Measurements from ENCODE around the gene PDE6A. TPM values are rescaled to one million over a fixed set of nuclear protein-coding genes. Genes with fewer than 3 reads are reported as not detected.

PDE6A gene
- total RNA-seq, 4 donors from 2014 or later: 0.22 TPM; not detected in 3

DNA sequence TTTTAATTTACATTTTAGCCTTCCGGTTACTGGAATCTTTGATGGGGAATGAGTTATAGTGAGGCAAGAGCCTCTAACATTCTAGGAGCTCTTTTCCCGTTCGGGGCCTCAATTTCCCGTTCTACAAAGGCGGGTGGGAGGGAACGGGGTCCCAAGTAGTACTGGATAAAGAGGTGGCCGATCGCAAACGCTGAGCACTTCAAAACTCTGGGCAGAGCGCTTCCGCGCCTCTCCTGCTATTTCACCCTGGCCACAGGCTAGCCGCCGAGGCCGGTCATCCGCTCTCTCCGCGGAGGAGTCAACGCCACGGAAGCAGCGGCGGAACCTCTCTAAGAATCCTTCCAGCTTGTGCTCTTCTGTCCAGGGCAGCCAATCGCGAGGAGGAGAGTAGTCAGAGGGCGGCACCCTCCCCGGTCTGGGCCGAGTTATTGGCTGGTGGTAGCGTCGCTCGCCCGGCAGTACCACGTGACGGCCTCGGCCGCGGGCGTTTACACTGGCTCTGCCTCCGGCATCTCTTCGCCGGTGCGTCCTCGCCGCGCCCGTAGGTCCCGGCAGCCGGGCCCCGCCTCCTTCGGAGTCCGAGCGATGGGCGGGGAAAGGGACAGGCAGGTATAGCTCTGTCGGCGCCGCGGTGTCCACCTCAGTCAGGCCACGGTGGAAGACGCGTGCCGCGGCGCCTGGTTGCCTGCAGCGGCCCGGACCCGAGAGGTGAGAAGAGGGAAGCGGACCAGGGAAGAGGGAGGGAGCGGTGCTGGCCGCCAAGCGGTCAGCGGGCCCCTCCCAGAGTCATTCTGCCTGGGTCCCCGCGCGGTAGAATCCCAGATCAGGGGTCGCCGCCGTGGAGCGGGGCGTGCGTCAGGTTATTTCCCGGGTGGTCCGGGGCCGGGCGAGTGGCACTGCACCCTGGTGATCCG lies 15.9 kb upstream of the PDE6A start, which contains the start of gene SLC26A2:
Gene SLC26A2, plus strand, starts transcription at position 487 of the 914 bp plus-strand sequence. CDS start 16,895 bp downstream, outside the sequence.
- 1% methylated on average over 53 to 84 of the region's 84 CpGs for WGBS, 2 donors
- DNase-seq (ENCODE audit: low spot score in 2 of 2): peak; percentile 95 to 96
- TF ChIP-seq POLR2A (IDR thresholded peaks at IDR 0.05) (peak; percentile 89 to 95), EP300 (IDR thresholded peaks at IDR 0.05) (peak in 1 of 2 donors; percentile 99)
- TF ChIP-seq, protein P1, sequence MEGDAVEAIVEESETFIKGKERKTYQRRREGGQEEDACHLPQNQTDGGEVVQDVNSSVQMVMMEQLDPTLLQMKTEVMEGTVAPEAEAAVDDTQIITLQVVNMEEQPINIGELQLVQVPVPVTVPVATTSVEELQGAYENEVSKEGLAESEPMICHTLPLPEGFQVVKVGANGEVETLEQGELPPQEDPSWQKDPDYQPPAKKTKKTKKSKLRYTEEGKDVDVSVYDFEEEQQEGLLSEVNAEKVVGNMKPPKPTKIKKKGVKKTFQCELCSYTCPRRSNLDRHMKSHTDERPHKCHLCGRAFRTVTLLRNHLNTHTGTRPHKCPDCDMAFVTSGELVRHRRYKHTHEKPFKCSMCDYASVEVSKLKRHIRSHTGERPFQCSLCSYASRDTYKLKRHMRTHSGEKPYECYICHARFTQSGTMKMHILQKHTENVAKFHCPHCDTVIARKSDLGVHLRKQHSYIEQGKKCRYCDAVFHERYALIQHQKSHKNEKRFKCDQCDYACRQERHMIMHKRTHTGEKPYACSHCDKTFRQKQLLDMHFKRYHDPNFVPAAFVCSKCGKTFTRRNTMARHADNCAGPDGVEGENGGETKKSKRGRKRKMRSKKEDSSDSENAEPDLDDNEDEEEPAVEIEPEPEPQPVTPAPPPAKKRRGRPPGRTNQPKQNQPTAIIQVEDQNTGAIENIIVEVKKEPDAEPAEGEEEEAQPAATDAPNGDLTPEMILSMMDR (IDR thresholded peaks at IDR 0.05): peak in 1 of 5 experiments; percentile 24

DNA sequence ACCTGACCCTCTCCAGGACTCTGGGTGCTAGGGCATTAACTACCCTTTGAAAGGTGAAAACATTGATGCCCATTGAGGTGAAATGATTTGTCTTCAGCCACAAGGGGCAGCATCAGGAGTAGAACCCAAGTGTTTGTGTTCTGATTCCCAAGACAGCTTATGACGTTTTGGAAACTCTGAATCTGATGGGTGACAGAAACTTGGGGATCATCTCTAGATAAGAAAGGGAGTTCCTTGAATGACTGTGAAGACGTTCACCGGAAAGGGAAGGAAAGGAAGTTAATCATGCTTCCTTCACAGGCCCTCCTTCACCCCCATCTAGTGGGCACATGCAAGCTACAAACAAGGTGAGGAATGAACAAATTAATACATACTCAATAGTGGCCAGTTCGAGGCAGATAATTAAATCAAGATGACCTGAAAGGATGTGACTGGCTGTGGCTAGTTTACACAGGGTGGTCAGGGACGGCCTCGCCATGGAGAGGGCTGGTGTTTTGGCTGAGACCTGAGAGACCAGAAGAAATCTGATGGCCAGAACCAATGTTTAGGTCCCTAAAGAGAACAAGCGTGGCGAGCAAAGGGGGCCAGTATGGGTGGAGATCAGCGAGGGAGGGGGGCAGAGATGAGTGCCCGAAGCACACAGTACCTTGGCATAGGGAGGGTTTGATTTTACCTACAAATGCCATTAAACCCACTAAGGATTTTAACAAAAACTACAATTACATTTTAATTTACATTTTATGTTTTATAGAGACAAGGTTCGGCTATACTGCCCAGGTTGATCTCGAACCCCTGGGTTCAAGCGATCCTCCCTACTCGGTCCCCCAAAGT lies 15.0 kb upstream of the PDE6A start:
- 33 to 47% methylated on average over 14 of the region's 14 CpGs for WGBS, 2 donors
- Histone ChIP-seq H3K4me3 (peak overlapping the region; percentile 76 to 89 (median 88)), H3K27ac (peak overlapping the region; percentile 80 to 94 (median 92)), H3K4me1 (peaks cover 0 to 29% (median 10%) of the 10 kb centered on the region in 4 donors), H3K27me3 (no peaks in the 10 kb centered on the region), H3K9me3 (no peaks in the 10 kb centered on the region), H3K36me3 (no peaks in the 10 kb centered on the region)
- DNase-seq (ENCODE audit: low spot score in 2 of 2): peak in 1 of 2 donors; percentile 20
- TF ChIP-seq, protein P1 (IDR thresholded peaks at IDR 0.05): peak; percentile 31 to 48 (median 38)
- TF ChIP-seq EP300 (IDR thresholded peaks at IDR 0.05) (peak in 1 of 2 donors; percentile 6), POLR2A (IDR thresholded peaks at IDR 0.05) (no peak)

More for the DNA sequence above, 15.9 kb upstream of the PDE6A start, which contains the start of gene SLC26A2:
- H3K27me3 ChIP-seq: no peaks in the 10 kb centered on the region
- peak within 1 kb of the TSS; percentile 80 to 94 (median 92) for H3K27ac ChIP-seq
- H3K9me3 ChIP-seq: no peaks in the 10 kb centered on the region
- peaks cover 0 to 29% (median 10%) of the 10 kb centered on the region in 4 donors for H3K4me1 ChIP-seq
- no peaks in the 10 kb centered on the region for H3K36me3 ChIP-seq
- H3K4me3 ChIP-seq: peak within 1 kb of the TSS; percentile 76 to 89 (median 88)

DNA sequence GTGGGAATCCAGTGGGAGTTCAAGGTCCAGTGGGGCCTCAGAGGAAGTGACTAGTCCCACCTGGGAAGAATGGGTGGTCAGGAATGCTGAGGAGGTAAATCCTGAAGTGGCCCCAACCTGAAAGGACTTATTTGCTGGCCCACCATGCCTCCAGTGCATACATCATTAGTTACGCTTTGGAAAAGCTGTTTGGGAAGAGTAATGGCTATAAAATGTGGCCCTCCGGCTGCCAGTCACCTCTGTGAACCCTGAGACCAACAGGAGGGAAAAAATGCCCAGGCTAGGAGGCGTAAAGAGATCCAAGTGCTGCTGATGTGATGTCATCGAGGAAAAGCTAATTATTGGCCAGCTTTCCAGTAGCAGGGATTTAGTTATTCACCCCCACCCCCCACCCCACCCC lies 13.3 kb upstream of the PDE6A start:
- Histone ChIP-seq H3K4me1 (peaks cover 0 to 29% (median 10%) of the 10 kb centered on the region in 4 donors), H3K27me3 (no peaks in the 10 kb centered on the region), H3K36me3 (no peaks in the 10 kb centered on the region), H3K27ac (no peak overlapping the region), H3K9me3 (no peaks in the 10 kb centered on the region), H3K4me3 (no peak overlapping the region)
- no peak for DNase-seq (ENCODE audit: low spot score in 2 of 2)
- TF ChIP-seq POLR2A (IDR thresholded peaks at IDR 0.05) (no peak), EP300 (IDR thresholded peaks at IDR 0.05) (no peak)
- TF ChIP-seq, protein P1 (IDR thresholded peaks at IDR 0.05): no peak
- 65 to 74% methylated on average over 4 of the region's 4 CpGs for WGBS, 2 donors

DNA sequence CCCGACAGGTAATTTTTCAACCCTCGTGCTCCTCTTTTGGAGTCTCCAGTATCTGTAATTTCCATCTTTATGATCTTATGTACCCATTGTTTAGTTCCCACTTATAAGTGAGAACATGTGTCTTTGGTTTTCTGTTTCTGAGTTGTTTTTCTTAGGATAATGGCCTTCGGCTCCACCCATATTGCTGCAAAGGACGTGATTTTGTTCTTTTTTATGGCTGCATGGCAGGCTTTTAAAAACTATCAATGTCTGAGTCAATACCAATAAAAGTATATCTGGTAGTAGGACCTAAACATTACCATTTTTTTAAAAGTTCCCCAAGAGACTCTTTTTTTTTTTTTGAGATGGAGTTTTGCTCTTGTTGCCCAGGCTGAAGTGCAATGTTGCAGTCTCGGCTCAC lies 12.1 kb upstream of the PDE6A start:
- TF ChIP-seq EP300 (IDR thresholded peaks at IDR 0.05) (no peak), POLR2A (IDR thresholded peaks at IDR 0.05) (no peak)
- TF ChIP-seq, protein P1 (IDR thresholded peaks at IDR 0.05): no peak

More for the DNA sequence above, 12.1 kb upstream of the PDE6A start:
- H3K27me3 ChIP-seq: no peaks in the 10 kb centered on the region
- no peak overlapping the region for H3K4me3 ChIP-seq
- no peak overlapping the region for H3K27ac ChIP-seq
- no peaks in the 10 kb centered on the region for H3K9me3 ChIP-seq
- H3K36me3 ChIP-seq: no peaks in the 10 kb centered on the region
- DNase-seq (ENCODE audit: low spot score in 2 of 2): no peak
- 81 to 83% methylated on average over 5 of the region's 5 CpGs for WGBS, 2 donors
- H3K4me1 ChIP-seq: peaks cover 0 to 19% (median 10%) of the 10 kb centered on the region in 4 donors

All from tibial nerve (tissue), 4 donors.